Measurements from ENCODE around the gene WDR82.

WDR82 gene

GRCh38 chr3:52240886-52241370 lies 37.5 kb downstream of the WDR82 start:
- FAIRE-seq (no peak), DNase-seq (ENCODE audit: insufficient read length, low spot score) (no peak)

- peak; percentile 49 for FAIRE-seq
- DNase-seq (ENCODE audit: insufficient read length, low spot score), result no peak
Observed at GRCh38 chr3:52240059-52240885, 38.2 kb downstream of the WDR82 start.

- peak; percentile 97 for DNase-seq (ENCODE audit: insufficient read length, low spot score)
- peak; percentile 65 for FAIRE-seq
Observed at GRCh38 chr3:52238761-52239701, 39.4 kb downstream of the WDR82 start, which contains the start of gene TWF2. Gene TWF2 (minus strand): TSS chr3:52239158. CDS start chr3:52239016, 142 bp downstream.

- DNase-seq (ENCODE audit: insufficient read length, low spot score), result no peak
- peak; percentile 66 for FAIRE-seq
Observed at GRCh38 chr3:52238193-52238760, 40.2 kb downstream of the WDR82 start.

GRCh38 chr3:52237657-52238172 lies 40.7 kb downstream of the WDR82 start:
- DNase-seq (ENCODE audit: insufficient read length, low spot score) (no peak), FAIRE-seq (no peak)

GRCh38 chr3:52237006-52237656 lies 41.3 kb downstream of the WDR82 start:
- FAIRE-seq, result no peak
- no peak for DNase-seq (ENCODE audit: insufficient read length, low spot score)

GRCh38 chr3:52236424-52236886 lies 42.0 kb downstream of the WDR82 start:
- no peak for DNase-seq (ENCODE audit: insufficient read length, low spot score)
- FAIRE-seq, result no peak

GRCh38 chr3:52234516-52235447 lies 43.7 kb downstream of the WDR82 start:
- DNase-seq (ENCODE audit: insufficient read length, low spot score), result no peak
- FAIRE-seq, result no peak

- FAIRE-seq (no peak), DNase-seq (ENCODE audit: insufficient read length, low spot score) (no peak)
Observed at GRCh38 chr3:52233968-52234367, 44.5 kb downstream of the WDR82 start.

- FAIRE-seq (no peak), DNase-seq (ENCODE audit: insufficient read length, low spot score) (no peak)
Observed at GRCh38 chr3:52233108-52233591, 45.3 kb downstream of the WDR82 start.

GRCh38 chr3:52232279-52233107 lies 46.0 kb downstream of the WDR82 start:
- FAIRE-seq, result no peak
- DNase-seq (ENCODE audit: insufficient read length, low spot score), result no peak

- FAIRE-seq (peak; percentile 58), DNase-seq (ENCODE audit: insufficient read length, low spot score) (peak; percentile 76)
Observed at GRCh38 chr3:52231502-52232278, 46.8 kb downstream of the WDR82 start.

GRCh38 chr3:52230889-52231499 lies 47.5 kb downstream of the WDR82 start:
- FAIRE-seq (no peak), DNase-seq (ENCODE audit: insufficient read length, low spot score) (no peak)

GRCh38 chr3:52230461-52230860 lies 48.0 kb downstream of the WDR82 start:
- FAIRE-seq (no peak), DNase-seq (ENCODE audit: insufficient read length, low spot score) (no peak)

- FAIRE-seq, result no peak
- no peak for DNase-seq (ENCODE audit: insufficient read length, low spot score)
Observed at GRCh38 chr3:52229656-52230055, 48.8 kb downstream of the WDR82 start.

- no peak for DNase-seq (ENCODE audit: insufficient read length, low spot score)
- no peak for FAIRE-seq
Observed at GRCh38 chr3:52228751-52229291, 49.6 kb downstream of the WDR82 start.

- FAIRE-seq (no peak), DNase-seq (ENCODE audit: insufficient read length, low spot score) (no peak)
Observed at GRCh38 chr3:52228266-52228665, 50.2 kb downstream of the WDR82 start.

Data from GM19239 (cell line).